Fibroblast of skin of right quadriceps (primary cell): Measurements from ENCODE around the gene DMXL1.
"Not testable (repeated sequence)": the region's sequence is repeated elsewhere in the genome, so short reads cannot be mapped to it uniquely, and the experiment has no call there.

ENCODE experiments used
- DNase-seq: peaks from one replicate; pipeline ENCODE4 v3.0.0-alpha.2; 2013

Gene DMXL1

DNA sequence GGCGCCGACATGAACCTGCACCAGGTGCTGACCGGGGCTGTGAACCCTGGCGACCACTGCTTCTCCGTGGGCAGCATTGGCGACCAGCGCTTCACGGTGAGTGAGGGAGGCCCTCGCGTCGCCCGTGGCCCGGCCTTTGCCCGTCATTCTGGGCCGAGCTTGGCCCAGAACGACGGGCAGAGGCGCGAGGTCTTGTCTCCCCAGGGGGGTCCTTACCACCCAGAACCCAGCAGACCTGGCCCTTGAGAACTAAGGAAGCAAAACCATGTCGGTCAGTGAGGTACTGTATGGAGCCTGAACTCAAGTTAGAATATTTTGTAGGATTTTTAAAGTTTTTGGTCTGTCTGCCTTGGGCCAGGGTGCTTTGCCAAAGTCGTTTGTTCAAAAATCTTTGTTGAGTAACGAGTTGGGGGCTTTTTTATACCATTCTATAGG is 691 bp downstream of the DMXL1 start:
- DNase-seq: no peak

DNA sequence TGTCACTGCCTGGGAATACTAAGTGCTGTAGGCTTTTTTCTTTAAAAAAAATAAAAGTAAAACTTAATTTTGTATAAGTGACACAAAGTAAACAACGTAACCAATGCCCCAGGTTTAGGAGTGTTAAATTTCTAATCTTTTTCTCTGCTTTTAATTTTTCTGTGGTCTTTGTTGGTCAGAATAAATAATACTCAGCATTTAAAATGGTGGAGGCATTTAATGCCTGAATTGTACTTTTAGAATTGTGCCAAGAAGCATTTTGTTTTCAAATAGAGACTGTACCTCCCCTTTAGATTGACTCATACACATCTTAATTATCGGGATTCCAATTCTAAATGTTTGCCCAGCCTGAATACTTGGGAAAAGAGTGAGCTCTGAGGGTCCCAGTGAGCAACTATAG is 1.6 kb downstream of the DMXL1 start:
- DNase-seq: no peak

DNA sequence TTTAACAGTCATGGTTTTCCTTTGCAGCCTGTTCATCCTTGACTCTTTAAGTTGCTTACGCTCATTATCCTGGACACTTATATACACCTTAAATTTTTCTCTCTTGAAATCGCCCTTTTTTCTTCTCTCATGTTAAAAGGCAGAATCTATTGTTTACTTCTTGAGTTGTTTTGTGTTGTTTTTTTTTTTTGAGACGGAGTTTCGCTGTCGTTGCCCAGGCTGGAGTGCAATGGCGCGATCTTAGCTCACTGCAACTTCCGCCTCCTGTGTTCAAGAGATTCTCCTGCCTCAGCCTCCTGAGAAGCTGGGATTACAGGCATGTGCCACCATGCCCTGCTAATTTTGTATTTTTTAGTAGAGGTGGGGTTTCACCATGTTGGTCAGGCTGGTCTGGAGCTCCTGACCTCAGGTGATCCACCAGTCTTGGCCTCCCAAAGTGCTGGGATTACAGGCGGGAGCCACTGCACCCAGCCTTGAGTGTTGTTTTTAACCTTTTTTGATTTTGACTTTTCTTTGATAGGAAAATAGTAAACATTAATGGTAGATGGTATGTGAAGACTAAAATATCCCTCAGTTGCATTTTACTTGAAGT is 3.0 kb downstream of the DMXL1 start:
- DNase-seq: not testable (repeated sequence)

DNA sequence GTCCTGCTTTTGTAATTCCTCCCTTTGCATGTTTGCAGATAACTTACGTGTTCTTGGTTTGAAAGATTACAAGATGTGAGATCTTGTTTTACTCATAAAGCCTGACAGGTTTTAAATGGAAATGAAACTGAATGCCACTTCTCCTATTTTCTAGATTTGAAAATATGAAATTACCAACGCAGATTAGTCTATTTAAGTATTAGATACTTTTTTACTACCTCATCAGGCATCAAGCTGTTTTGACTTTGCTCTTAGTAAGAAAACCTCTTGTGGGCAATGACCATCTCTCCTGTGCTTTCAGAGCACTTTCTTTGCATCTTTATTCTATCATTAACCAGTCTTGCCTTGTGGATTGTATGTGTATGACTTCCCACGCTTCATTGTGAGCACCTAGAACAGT is 3.5 kb downstream of the DMXL1 start:
- DNase-seq: no peak

DNA sequence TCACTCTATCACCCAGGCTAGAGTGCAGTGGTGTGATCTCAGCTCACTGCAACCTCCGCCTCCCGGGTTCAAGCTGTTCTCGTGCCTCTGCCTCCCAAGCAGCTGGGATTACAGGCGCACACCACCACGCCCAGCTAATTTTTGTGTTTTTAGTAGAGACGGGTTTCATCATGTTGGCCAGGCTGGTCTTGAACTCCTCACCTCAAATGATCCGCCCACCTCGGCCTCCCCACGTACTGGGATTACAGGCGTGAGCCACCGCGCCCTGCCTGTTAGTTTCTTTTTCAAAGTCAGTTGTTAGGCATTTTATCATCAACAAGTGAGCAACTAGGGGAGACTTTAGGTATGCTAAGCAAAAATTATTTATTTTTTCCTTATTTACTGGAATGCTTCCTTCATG is 4.4 kb downstream of the DMXL1 start:
- not testable (repeated sequence) for DNase-seq

DNA sequence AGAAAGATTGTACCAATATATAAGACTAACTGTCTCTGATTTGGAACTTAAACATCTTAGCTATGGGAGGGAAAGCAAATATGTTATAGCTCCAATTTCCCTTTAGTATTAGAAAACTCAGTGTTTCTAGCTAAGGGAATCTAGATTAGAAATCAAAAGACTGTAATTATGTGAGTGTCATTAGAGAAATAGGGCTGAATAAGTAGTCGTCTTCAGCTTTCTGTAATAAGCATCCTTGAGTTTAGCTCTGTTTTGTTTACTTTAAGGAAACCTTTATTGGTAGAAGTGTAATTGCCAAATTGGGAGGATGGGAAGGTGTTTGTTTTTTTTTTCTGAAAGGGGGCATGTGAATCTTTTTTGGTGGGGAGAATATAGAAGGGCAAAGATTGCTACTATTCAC is 5.2 kb downstream of the DMXL1 start:
- DNase-seq: no peak

DNA sequence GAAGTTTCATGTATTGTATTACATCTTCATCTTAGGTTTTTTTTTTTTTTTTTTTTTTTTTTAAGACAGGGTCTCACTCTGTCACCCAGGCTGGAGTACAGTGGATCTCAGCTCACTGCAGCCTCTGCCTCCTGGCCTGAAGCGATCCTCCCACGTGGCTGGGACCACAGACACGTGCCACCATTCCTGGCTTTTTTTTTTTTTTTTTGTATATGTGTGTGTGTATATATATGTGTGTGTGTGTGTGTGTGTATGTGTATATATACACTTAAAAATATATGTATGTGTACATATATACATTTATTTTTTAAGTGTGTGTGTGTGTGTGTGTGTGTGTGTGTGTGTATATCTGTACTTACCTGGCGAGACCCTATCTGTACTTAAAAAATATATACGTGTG is 6.6 kb downstream of the DMXL1 start:
- no peak for DNase-seq

DNA sequence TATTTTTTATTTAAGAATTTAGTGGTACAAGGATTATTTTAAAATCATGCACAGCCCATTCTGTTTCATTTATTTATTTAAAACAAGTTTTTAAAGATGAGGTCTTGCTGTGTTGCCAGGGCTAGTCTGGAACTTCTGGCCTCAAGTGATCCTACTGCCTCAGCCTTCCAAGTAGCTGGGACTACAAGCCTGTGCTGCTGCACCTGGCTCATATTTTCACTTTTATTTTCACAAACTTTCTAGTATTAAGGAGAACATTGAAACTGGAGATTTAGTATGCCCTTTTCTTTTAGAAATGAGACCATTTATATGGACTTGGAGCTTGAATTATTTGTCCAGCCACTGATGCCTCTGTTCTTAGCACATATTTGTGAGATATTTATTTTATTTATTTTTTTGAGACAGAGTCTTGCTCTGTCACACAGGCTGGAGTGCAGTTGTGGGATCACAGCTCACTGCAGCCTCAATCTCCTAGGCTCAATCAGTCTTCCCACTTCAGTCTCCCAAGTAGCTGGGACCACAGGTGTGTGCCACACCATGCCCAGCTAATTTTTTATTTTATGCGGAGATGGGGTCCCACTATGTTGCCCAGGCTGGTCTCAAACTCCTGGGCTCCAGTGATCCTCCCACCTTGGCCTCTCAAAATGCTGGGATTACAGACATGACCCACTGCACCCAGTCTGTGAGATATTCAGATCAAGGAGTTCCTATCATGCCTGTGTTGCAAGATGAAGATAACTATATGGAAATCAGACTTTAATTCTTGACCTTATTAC is 7.4 kb downstream of the DMXL1 start:
- DNase-seq: no peak

DNA sequence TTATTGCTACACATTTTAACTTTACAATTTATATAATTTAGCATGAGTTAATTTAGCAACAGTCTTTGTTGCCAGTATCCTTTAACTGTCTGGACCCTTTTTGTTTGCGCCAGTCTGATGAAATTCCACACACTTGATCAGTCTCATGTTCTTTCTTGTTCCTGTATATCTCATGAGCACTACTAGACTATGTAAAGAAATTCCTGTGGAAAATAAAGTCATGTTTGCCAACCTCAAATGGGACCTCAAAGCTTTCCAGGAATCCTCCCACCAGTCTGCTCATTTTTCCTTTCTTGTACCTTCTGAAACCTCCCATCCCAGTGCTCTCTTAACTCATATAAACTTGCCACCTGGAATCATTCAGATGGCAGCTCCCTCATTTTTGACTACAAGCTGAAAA is 8.0 kb downstream of the DMXL1 start:
- DNase-seq: peak; percentile 54

DNA sequence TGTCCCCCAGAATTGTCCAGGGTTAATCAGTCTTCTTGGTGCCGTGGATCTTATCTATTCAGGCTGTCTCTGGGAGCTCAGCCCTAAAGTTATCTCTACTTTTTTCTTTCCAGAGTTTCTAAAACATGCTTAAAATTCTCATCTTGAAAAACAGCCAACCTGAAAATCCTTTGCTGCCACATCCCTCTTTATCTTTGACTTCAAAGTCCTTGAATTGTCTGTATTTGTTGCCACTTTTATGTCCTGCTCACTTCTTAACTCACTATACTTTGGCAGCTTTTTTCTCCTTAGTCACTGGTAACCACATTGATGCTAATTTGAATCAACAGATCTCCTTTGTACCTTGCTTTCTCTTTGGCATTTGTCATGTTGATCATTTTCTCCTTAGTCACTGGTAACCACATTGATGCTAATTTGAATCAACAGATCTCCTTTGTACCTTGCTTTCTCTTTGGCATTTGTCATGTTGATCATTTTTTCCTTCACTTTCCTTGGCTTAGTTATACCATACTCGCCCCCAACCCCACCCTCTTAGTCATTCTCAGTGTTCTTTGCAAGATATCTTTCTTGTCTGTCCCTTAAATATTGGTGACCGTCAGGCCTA is 8.5 kb downstream of the DMXL1 start:
- no peak for DNase-seq

DNA sequence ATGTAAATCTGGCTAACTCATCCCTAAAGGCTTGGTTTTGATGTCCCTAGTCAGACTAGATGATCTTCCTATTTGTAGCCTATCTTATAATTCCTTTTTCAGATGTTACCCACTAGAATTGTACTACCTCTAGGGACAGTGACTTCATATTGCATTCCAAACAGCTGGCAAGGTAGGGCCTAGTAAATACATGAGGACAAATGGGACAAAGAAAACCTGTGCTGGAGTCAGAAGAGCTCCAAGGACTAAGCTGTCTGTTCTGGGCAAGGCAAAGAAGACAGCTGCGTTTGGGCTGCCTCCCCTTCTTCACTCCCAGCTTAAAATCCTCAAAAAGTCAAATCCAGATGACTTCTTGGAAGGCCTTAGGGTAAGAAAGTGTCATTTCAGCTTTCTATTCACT is 10.0 kb downstream of the DMXL1 start:
- DNase-seq: no peak

DNA sequence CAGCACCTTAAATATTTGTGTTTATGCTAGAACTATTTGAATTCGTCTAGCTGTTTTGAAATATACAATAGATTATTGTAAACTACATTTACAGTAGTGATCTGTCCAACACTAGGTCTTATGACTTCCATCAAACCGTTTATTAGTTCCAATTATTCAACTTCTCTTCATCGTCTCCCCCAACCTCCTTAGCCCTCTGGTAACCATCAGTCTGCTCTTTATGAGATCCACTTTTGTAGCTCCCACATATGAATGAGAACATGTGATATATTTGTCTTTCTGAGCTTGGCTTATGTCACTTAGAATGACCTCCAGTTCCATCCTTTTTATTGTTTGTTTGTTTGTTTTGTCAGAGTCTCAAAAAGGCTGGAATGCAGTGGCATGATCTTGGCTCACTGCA is 11.8 kb downstream of the DMXL1 start:
- no peak for DNase-seq

DNA sequence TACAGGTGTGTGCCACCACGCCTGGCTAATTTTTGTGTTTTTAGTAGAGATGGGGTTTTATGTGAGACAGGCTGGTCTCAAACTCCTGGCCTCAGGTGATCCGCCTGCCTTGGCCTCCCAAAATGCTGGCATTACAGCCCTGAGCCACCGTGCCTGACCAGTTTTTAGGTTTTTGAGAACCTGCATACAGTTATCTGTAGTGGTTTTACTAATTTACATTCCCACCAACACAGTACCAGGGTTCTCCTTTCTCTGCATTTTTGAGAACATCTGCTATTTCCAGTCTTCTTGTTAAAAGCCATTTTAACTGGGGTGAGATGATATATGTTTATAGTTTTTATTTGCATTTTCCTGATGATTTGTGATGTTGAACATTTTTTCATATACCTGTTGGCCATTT is 12.8 kb downstream of the DMXL1 start:
- no peak for DNase-seq

DNA sequence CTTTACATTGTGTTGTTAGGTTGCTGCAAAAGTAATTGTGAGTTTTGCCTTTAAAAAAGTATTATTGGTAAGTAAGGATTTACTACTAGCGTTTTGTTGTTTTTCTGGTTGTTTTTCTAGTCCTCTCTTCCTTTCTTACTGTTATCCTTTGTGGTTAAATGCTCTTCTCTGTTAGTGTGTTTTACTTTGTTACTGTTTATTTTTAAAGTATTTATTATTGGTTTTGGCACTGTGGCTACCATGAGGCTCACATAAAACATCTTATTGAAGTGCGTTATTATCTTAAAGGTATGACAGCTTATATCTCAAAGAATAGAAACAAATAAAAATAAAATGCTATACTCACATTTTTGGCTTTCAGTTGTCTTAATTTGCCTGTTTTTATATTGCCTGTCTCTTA is 17.6 kb downstream of the DMXL1 start:
- DNase-seq: no peak

DNA sequence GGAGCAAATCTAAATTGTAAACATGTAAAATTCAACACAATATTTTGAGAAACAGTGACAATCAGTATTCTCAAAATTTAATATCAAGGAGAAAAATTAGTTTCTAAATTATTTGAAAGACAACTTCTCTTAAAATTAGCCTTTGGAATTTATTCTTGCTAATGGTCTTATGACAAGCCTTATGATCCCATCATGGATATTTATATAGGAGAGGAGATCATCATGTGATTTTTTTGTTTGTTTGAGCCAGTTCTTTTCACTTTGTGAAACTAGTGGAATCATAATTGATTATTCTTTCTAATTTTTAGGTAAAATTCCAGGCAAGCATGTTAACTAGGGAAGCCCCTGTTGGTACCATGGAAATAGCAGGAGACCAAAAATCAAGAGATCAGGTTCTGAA is 24.7 kb downstream of the DMXL1 start:
- DNase-seq: no peak

DNA sequence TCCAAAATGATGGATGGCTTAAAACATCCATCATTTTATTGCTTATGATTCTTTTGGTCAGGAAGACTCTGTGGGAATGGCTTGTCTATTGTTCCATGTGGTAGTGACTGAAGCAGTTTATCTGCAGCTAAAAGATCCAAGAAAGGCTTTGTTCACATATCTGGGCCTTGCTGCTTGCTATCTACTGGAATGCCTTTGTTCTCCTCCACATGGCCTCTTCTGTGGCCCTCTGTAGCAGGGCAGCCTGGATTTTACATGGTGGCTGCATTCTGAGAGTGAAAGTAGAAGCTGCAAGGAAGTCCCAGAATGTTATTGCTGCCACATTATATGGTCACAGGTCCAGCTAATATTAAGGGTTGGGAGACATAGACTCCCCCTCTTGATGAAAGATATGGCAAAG is 35.1 kb downstream of the DMXL1 start:
- DNase-seq: no peak

DNA sequence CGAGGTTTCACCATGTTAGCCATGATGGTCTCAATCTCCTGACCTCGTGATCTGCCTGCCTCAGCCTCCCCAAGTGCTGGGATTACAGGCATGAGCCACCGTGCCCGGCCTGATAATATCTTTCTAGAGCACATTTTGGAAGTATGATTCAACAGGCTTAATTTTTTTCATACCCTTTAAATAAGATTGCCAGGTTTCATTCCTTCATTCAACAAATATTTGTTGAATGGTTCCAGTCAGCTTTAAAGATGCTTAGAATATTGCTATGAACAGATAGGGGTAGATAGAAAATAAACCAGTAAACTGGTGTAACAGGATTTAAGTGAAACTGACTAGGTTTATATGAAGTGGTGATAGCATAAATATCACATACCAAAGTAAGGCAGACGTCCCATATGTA is 41.3 kb downstream of the DMXL1 start:
- DNase-seq: no peak

DNA sequence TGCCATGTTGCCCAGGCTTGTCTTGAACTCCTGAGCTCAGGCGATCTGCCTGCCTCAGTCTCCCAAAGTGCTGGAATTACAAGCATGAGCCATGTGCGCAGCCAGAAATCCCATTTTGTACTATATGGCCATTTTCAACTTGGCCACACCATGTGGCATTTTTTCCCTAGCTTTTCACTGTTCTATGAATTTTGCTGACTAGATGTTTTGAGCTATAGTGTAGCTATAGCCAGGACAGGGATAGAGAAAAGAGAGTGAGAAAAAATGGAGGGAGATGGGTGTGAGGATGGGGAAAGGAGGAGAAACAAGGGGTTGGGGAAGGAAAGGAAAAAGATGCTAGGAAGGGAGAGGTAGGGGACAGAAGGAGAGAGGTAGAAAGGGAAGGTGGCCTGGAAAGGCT is 46.4 kb downstream of the DMXL1 start:
- no peak for DNase-seq

DNA sequence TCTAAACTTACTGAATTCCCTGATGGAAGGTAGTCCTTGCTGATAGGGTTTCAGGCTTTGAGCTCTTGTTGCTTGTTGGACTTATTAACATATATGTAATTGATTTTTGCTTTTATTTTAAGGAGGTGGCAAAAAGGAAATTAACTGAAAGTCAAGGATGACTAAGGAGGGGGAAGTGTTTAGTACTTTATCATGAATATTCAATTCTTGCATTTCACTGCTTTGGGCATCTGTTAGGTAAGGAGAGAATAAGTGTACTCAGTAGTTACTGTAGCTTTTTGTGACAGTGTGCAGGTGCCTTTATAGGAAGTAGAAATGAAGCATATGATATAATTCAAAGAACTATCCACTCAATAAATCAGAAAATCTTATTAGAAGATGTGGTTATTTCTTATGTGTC is 47.1 kb downstream of the DMXL1 start:
- no peak for DNase-seq

DNA sequence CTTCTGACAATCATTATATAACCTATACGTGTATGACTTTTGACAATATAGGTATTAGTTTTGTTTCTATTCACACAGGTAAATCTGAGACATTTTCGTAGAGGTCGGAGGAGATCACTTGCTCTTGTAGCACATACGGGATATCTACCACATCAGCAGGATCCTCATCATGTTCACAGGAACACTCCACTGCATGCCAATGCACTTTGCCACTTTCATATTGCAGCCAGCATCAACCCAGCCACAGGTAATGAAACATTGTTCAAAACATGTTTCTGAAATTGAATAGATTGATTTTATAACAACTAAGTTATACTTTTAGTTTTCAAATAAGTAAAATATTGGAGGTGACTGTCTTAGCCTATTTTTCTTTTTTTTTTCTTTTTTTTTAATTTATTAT is 50.0 kb downstream of the DMXL1 start:
- DNase-seq: no peak

DNA sequence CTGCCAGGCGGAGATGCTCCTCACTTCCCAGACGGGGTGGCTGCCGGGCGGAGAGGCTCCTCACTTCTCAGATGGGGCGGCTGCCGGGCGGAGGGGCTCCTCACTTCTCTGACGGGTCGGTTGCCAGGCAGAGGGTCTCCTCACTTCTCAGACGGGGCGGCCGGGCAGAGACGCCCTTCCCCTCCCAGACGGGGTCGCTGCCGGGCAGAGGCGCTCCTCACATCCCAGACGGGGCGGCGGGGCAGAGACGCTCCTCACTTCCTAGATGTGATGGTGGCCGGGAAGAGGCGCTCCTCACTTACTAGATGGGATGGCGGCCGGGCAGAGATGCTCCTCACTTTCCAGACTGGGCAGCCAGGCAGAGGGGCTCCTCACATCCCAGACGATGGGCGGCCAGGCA is 51.6 kb downstream of the DMXL1 start:
- DNase-seq: not testable (repeated sequence)

DNA sequence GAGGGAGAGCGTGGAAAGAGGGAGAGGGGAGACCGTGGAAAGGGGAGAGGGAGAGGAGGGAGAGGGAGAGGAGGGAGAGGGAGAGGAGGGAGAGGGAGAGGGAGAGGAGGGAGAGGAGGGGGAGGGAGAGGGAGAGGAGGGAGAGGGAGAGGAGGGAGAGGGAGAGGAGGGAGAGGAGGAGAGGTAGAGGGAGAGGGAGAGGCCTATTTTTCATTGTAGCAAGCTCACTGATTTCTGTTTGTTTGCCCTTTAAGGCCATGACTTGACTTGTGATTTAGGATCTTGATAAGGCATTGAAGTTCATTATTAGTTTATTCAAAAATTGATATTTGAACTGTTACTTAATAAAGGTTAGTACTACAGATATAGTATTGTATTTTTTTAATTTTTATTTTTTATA is 52.4 kb downstream of the DMXL1 start:
- no peak for DNase-seq

DNA sequence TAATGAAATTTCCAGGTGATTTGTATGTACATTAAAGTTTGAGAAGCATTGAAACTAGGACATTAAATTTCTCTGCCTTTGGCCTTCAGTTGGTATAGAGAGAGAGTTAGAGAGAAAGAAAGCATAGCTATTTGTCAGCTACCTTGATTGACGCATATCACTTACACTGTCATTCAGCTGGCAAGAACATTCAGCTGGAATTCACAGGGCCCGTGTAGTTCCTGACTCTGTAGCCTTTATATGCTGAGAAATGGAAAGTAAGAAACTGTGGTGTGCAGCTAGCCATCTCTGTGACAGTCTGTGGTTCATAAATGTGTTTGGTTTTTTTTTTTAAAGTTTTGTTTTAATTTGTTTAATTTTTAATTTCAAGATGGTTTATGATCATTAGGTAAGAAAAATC is 58.9 kb downstream of the DMXL1 start:
- no peak for DNase-seq

DNA sequence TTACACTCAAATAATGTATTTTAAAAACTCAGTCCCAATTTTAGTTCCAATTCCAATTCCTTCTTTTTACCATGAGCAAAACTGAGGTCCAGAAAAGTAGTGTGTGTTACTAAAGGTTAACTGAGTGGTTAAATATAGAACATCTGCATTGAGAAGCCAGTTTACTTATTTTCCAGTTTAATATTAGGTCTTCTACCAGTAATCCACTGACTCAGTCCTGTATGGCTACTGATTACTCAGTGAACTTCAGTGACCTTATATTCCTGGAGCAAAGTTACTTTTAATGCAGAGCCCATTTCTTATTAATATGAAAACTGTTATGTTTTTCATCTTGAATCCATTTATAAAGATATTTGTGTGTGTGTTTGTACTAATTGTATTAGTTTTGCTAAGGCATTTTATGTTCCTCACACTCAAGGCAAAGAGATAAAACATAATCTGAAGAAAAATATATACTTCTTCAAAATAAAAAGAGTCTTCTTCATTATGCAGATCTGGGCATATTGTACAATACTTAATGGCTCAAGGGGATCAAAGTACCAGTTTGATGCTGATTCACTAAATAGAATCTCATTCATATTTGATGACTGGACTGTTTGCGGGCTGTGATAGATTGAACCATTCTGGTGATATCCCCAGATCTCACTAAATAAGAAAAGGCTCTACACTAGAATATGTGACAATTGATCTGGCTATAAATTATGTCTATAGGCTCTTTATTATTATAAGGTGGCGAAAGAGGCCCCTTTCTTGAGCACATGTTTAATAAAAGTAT is 60.8 kb downstream of the DMXL1 start:
- DNase-seq: no peak
